CD4-positive, alpha-beta T cell treated with Interferon alpha-2 for 1 hour (primary cell): Measurements from ENCODE around the gene AATK.
"Not testable (repeated sequence)": the region's sequence is repeated elsewhere in the genome, so short reads cannot be mapped to it uniquely, and the experiment has no call there.

Experiments used
- DNase-seq, 2 donors: peaks; one replicate each; pipeline ENCODE4 v3.0.0-alpha.2; 2020 to 2022

Gene AATK

DNA sequence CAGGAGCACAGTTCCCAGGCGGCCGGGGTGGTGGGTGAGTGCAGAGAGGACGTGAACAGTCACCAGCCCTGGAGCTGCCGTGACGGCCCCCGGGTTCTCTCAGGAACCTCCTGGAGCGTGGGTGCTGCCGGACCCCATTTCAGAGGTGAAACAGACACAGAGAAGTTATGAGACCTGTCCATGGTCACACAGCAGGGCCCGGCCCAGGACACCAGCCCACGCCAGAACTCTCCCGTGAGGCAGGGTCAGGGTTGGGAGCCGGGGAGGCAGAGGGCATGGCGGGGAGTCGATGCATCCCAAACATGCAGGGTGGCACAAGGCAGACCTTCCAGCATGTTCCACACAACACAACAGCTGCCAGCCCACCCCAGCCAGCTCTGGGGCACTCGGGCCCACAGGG is 4.5 kb downstream of the AATK start:
- DNase-seq: no peak

DNA sequence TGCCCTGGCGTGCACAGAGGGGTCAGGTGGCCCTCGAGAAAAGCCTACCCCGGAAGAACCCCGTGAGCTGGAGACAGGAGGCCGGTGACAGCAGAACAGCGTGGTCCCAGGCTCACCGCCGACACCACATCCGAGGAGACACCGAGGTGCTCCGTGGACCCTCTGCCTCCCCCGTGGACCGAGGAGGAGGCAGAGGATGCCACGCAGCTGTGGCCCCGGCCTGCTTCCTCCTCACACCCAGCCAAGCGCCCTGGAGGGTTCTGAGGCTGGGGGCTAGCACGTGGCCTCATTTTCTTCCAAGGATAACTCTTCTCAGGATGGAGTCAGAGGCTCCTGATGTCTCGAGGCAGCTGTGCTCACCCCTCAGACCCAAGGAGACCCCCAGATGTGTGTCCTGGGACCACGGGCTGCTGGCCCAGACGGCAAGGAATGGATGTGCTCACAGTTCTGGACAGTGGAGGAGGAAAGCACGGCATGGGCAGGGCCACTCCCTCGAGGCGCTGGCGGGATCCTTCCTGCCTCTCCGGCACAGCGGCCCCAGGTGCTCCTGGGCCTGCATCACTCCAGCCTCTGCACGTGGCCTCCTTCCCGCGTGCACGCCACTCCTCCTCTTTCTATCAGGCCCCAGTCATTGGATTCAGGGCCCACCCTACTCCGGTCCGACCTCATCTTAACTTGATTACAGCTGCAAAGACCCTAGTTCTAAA is 5.1 kb downstream of the AATK start:
- no peak for DNase-seq

DNA sequence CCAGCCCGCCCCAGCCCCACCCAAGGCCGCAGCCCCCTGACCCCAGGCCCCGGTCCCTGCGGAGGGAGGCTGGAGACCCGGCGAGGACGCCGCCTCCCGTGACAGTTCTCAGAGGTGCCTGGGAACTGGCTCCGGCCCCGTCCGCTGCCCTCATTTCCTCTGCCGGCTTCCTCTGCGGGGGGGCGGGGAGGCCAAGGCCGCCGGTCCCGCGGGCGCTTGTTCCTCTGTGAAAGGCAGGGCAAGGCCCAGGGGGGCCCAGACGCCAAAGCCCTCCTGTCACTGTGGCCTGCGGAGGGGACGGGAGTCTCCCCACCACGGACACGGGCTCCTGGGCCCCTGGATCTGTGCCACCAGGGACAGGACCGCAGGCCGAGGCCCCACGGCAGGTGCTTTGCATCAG is 5.7 kb downstream of the AATK start:
- DNase-seq: peak; percentile 10 to 29

DNA sequence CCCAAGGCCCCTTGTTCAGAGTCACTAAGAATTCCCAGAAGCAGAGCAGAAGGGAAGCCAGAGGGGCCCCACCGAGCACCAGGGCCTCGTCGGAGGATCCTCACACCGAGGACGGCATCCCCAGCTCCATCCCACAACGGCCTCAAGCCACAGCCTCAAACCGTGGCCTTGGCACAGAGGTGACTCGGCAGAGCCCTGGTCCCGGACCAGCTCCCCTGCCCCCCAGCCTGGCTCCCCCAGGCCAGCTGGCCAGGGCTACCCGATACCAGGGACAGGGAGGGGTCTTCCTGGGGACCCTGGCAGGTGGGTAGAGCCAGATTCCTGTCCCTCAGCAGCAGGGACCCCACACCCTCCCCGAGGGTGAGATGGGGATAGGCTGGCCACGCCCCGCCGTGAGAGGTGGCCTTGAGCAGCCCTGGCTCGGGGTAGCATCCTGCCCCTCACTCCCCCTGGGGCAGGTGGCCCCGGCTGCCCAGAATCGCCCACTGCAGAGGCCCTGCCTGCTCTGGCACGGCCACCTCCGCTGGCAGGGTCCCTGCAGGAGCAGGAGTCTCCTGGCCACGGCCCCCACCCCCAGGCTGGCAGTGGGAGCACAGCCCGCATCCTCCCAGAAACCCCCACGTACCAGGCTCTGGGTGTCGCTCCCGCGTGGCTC is 6.3 kb downstream of the AATK start:
- no peak for DNase-seq

DNA sequence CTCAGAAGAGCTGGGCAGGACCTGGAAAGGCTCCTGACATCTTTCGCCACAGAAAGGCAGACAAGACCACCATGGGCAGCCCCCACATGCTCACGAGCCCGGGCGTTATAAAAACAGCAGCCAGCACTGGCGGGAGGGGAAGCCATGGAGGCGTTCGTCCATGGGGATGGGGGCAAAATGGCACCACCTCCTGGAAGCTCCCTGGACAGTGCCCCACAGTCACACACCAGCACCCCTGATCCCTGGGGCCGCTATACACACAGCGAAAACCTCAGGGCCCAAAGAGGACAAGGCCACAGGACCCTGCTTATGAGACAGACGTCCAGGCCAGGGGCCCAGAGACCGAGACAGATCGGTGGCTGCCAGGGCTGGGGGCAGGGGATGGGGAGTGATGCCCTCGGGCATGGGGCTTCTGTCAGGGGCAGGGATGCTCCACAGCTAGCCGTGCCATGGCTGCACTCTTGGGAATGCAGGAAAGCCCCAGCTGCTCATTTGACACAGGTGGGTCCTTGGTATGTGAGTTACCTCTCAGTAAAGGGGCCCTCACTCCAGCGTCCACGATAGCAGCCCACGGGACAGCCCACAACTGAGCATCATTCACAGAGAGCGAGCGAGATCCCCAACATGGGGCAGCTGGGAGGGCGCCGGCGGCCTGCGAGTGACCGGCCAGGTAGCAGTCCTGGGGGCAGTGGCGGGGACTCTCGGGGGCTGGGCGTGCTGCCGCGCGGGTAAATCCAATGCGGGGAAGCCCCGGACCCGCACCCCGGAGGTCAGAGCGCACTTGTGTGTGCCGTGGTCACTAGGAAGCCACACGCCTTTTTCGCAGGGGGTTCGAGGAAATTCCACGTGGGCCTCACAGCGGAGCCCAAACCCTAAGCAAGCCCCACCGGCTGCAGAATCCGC is 7.1 kb downstream of the AATK start:
- DNase-seq: no peak

DNA sequence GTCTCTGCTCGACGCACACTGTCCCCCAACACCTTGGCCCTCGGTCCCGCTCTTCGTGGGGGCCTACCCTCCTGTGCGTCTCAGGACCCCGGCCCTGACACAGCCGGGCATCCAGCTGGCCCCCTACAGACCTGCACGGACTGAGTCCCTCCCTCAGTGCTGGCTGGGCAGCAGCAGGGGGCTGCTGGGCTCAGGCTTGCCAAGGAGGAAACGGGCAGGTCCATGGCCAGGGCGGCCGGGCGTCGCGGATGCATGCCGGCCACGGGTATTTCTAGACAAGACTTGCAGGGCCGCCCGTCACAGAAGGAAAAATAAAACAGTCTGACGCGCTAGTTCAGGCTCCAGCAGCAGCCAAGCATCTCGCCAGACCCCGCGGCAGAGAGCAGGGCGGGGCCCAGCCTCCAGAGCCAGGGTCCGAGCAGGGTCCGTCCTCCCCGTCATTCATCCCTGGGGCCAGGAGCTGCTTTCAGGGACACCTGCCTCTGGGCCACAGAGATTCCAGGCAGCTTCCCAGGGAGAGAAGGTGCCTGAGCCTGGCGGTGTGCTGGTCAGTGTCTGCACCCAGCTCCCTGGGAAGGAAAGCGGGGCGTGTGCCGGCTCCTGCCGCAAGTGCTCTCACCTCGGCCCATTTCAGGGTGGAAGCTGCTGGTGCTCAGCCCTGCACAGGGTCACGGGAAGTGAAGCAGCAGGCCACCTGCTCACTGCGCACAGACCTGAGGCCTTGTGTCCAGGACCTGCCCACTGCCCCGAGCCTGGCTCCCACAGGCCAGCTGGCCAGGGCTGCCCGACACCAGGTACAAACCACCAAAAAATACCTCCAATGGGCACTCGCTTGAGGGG is 8.0 kb downstream of the AATK start:
- no peak for DNase-seq

DNA sequence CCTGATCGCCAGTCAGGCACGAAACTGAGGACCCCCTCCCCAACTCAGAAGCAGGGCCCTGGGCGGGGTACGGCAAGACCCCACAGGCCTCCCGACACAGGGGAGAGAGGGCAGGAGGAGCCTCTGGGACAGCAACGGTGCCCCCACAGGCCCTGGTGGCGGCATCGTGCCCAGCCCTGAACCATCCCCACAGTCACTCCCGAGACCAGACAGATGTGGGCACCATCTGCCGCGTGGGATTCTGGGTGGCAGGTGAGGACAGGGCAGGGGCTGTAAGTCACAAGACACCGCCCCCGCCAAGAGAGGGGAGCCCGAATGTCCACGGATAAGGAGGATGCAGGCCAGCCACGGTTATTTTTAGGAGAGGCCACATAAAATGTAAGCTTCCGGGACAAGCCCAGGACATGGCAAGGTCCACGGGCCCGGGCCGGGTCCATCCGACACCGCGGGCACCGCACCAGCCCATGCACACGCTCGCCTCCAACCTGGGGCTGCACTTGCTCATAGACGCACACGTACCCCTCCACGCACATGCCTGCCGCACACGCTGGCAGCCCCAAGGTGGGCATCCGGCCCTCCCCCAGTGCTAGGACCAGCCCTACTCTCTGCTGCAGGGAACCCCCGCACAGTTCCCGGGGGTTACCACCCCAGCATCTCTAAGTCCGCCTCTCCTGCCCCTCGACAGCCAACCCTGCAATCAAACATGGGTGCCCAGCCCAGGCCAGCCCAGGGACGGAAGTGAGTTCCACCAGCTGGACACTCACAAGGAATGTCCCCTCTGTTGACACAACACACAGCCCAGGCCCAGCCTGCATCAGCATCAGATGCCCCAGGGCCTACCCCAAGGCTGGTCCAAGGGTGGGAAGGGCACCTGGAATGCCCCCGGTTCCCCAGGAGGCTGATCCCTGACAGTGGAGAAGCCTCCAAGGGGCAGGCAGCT is 8.9 kb downstream of the AATK start:
- no peak for DNase-seq

DNA sequence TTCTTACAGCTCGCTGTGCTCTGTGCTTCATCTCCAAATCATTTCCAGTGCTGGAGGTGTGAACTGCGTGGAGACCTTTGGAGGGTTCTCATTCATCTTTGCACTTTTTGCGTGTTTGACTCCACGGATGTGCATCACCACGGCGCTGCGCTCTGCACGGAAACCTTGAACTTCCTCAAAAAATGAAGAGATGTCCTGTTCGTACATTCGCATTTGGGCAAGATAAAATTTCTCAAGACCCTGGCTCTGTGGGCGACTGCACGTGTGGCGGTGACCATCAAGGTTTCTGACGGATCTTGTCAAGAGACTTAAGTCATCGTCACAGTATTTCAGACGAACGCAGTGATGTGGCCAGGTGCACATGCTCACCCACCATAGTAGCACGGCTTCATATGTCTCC is 11.1 kb downstream of the AATK start:
- DNase-seq: no peak

DNA sequence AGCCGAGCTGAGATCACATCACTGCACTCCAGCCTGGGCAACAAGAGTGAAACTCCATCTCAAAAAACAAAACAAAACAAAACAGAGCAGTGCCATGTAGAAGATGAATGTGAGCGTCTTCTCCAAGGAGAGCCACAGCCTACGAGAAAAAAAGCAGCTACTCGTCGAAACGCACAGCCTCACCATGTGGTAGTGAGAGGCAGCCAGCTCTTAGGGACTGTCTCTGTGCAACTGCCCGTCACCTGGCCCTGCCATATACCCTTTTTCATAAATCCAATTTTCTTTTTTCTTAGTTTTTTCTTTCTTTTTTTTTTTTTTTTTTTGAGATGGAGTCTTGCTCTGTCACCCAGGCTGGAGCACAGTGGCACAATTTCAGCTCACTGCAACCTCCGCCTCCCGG is 12.0 kb downstream of the AATK start:
- DNase-seq: not testable (repeated sequence)

DNA sequence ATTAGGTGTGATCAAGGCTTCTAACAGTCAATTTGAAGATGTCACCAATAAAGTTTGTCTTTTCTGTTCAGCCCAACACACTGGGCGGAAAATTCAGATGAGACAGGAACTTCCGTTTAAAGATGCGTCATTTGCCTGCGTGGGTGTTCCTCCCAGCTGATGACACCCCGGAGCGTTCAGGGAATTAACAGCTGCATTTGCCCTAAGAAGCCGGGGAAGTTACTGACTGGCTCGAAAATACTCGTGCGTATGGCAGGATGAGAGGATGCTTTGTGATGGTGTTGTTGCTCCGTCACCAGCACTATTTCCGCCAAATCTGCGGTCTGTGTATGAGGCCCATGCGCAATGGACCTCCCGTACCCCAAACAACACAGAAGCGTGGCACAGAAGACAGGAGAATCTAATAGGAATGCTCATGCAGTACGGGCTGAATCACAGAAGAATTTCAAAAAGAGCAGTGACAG is 12.6 kb downstream of the AATK start:
- DNase-seq: peak; percentile 34 to 42

DNA sequence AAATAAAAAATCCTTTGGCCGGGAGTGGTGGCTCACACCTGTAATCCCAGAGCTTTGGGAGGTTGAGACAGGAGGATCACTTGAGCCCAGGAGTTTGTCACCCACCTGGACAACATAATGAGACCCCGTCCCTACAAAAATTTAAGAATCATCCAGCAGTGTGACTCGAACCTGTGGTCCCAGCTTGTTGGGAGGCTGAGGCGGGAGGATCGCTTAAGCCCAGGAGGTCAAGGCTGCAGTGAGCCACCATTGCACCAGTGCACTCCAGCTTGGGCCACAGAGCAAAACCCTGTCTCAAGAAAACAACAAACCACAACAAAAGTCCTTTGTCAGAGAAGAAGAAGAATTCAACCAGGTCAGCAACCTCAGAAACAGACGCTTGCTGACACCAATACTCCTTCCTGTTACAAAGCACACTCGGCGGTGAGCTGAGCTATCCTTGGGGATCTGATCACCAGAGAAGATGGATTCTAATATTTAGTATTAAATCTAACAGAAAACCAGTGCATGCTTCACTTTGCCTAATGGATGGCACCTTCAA is 13.7 kb downstream of the AATK start:
- no peak for DNase-seq

DNA sequence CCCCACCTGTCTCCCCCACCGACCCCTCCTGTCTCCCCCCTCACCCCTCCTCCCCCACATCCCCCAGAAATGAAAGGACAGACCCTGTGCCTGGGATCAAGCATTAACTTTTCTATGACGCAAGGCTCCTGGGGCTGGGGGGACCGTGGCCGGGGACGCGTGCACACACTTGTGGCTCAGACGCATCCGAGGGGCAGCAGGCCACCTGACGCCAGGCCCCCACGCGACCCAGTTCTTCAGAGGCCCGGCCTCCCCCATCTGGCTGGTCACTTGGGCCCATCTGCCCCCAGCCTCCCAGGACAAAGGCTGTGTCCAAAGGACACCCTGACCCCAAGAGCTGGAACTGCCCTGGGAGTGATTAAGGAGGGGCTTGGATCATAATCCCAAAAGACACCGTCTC is 14.7 kb downstream of the AATK start:
- DNase-seq: no peak

DNA sequence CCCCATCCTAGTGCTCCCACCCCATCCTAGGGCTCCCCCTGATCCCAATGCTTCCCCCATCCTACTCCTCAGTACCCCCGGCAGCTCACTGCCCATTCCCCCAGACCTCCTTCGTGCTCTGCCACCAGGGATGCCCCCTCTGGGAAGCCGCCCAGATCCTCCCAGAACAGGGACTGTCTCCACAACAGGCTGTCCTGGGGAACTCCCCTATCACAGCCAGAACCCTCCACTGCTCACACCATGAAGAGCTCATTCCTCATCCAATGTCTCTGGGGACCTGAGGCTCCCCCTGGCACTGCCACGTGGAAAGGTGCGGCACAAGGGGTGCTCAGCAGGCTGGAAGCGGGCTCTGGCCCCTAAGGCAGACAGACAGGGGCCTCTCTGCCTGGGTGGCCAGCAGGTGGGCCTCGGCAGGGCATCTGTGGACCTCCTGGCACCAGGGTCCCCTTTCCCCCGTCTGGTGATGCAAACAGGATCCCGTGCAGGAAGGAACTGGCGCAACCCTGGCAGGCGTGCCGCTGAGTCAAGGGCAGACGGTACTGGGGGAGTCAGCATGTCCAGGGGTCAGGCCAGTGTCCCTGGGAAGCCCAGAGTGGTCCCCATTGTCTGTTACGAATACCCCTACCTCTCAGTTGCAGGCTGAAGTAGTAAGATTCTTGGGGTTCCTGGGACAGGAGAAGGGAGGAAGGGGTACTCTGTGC is 15.5 kb downstream of the AATK start:
- DNase-seq: peak in 1 of 2 donors; percentile 46

DNA sequence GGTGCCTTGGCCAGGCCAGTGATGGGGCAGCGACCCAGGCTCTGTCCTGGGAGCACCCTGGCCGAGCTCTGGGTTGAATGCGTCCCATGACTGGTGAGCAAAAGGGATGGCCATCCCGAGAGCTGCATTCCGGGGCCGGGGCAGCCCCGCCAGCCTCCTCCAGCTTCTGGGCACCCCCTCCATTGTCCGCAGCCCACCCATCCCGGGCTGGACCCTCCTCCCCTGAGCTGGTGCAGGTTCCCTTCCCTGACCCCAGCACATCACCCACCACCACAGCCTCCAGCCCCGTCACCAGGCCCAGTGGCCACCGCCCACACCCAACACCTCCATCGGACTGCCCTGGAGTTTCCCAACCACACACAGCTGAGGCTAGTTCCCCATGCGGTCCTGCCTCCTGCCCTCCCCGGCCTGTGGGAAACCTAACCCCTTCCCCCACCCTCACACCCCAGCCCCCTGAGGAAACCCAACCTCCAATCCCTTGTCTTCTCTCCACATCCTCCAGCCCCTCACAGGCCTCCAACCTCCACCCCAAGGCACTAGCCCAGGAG is 17.0 kb downstream of the AATK start:
- DNase-seq: peak in 1 of 2 donors; percentile 13

DNA sequence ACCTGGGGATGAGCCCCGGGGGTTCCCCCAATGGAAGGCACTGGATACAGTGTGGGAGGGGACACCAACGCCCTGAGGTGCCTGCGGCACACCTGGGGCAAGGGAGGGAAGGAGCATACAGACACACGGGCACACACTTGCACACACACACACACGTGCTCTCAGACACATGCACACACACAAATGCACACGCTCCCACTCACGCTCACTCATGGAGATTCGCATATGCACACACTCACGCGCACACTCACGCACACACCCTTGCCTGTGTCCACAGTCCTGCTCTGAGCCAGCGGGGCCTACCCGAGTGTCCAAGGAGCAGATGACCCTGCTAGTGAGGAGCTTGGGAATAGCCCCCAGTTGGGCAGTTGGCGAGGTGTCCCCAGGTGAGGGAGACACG is 17.4 kb downstream of the AATK start:
- DNase-seq: no peak

DNA sequence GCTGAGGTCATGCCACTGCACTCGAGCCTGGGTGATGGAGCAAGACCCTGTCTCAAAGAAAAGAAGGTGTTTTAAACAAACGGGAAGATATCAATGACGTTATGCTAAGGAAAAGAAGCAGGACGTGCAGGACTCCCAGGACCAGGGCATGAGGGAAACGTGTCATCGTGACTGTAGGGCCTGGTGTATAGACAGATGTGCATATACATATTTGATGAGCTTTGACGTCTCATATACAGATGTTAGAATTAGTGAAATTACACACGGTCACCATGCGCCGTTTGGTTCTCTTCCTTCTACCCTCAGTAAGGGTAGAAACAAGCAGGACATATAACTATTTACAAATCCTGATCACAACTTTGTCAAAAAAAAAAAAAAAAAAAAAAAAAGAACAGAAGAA is 18.3 kb downstream of the AATK start:
- no peak for DNase-seq

DNA sequence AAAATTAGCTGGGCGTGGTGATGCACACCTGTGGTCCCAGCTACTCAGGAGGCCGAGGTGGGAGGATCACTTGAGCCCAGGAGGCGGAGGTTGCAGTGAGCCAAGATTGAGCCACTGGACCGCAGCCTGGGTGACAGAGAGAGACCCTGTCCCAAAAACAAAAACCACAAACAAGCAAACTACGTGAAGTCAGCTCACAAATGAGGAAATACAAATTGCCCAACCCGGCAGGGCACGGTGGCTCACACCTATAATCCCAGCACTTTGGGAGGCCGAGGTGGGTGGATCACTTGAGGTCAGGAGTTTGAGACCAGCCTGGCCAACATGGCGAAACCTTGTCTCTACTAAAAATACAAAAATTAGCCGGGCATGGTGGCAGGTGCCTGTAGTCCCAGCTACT is 19.8 kb downstream of the AATK start:
- DNase-seq: not testable (repeated sequence)

DNA sequence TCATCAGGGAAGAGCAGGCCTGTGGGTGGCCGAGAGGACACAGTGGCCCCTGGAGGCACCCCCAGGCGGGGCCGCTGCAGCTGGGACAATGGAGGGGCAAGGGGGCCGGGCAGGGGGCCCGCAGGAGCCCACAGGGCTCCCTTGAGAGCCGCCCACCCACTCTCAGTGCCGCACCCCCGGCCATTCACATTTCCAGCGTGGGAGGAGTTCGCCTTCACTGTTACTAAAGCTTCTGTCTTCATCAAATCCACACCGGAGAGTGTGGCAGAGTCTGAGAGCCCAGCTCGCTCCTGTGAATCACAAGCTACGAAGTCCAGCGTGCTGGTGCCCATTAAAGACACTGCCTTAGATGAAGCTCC is 21.6 kb downstream of the AATK start:
- no peak for DNase-seq

DNA sequence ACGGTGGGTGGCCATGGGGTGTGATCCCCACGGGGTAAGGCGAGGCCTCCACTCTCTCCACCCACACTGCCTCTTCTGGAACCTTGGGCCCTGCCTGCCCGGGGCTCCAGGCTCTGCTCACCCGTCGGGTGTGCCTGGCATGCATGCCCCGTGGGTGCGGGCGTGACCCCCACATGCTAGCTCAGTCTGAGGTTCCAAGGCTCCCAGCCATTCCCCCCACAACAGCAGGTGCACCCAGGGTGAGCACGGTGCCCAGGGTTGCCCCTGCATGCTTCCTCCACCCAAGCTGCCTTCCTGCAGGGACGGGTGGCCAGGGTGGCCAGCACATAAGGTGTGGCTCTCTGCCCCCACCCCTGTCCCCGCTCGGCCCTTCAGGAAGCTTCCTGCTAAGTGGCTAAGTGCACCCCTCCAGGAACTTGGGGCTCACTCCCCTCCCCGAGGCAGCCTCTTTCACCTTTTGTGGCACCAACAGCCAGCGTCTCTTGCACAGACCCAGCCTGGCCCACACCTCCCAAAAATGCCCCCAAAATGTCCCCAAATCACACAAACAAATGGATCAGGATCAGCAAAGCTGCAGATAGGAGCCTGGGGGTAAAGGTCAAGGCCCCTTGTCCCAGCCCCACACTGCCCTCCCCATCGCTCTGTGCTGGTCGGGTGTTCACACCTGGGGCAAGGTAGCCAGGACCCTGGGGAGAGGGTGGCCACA is 22.2 kb downstream of the AATK start:
- no peak for DNase-seq

DNA sequence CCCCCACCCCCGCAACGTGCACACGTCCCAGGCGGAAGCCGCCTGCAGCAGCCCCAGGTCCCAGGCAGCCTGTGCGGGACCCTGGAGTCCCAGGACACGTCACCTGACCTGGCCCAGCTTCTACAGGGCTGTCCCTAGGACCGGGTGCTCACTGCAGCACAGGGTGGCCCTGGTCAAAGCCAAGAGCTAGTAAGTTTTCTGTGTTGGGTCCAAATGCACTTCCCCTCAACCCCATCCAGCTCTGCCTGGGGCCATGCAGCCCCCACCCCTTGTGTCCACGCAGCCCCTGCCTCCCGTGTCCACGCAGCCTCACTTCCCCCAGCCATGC is 22.9 kb downstream of the AATK start:
- DNase-seq: no peak
